Fibroblast of lung (primary cell): Measurements from ENCODE around the gene GCK. TPM values are rescaled to one million over a fixed set of nuclear protein-coding genes. Genes with fewer than 3 reads are reported as not detected.

ENCODE experiments used
- DNase-seq, 2 donors: peaks; one replicate each; pipeline versions ENCODE4 v3.0.0 to v3.0.0-alpha.2; 2010; ENCODE audit warnings: low read depth in 2 of 2
- H2AFZ ChIP-seq: 2 replicates; pipeline ENCODE4 v1.5.1; 2012; ENCODE audit warnings: low read length, control low read depth, inconsistent platforms
- H3K27ac ChIP-seq: 2 replicates; pipeline ENCODE4 v1.5.1; 2011; ENCODE audit warnings: low read length, control low read depth; ENCODE audit not compliant: insufficient read depth
- H3K27me3 ChIP-seq: 2 replicates; pipeline ENCODE4 v1.5.1; 2011; ENCODE audit warnings: mild to moderate bottlenecking, low read length; ENCODE audit not compliant: control insufficient read depth, insufficient read depth
- H3K36me3 ChIP-seq: 2 replicates; pipeline ENCODE4 v1.5.1; 2011; ENCODE audit warnings: low read length; ENCODE audit not compliant: control insufficient read depth, insufficient read depth
- H3K4me1 ChIP-seq: 2 replicates; pipeline ENCODE4 v1.5.1; 2011; ENCODE audit warnings: low read length; ENCODE audit not compliant: control insufficient read depth, insufficient read depth; ENCODE audit errors: extremely low read depth
- H3K4me2 ChIP-seq: 2 replicates; pipeline ENCODE4 v1.5.1; 2011; ENCODE audit warnings: low read length, control low read depth; ENCODE audit not compliant: insufficient read depth; ENCODE audit errors: extremely low read depth
- H3K4me3 ChIP-seq, 4 experiments: fragments of 200-600 bp in 1 of 4; sonication (generic) in 1 of 4; replicated peaks in 1 of 4; 2 replicates each; pipeline ENCODE4 v1.5.1; 2011 to 2016; ENCODE audit warnings: low read length in 4 of 4, low read depth in 3 of 4, mild to moderate bottlenecking in 3 of 4, control low read depth in 2 of 4, inconsistent platforms in 1 of 4, mixed read lengths in 1 of 4; ENCODE audit not compliant: insufficient read depth in 1 of 4; ENCODE audit errors: control extremely low read depth in 1 of 4
- H3K79me2 ChIP-seq: 2 replicates; pipeline ENCODE4 v1.5.1; 2012; ENCODE audit warnings: mild to moderate bottlenecking, low read length, inconsistent platforms; ENCODE audit not compliant: control insufficient read depth, insufficient read depth
- H3K9ac ChIP-seq: 2 replicates; pipeline ENCODE4 v1.5.1; 2011; ENCODE audit warnings: mild to moderate bottlenecking, low read length, control low read depth; ENCODE audit not compliant: insufficient read depth
- H3K9me3 ChIP-seq: 2 replicates; pipeline ENCODE4 v1.5.1; 2012; ENCODE audit warnings: low read depth, low read length; ENCODE audit not compliant: control insufficient read depth, insufficient read depth
- H4K20me1 ChIP-seq: 2 replicates; pipeline ENCODE4 v1.5.1; 2011; ENCODE audit warnings: low read length; ENCODE audit not compliant: control insufficient read depth, insufficient read depth; ENCODE audit errors: extremely low read depth
- CTCF ChIP-seq, 2 donors: IDR thresholded peaks in 1 of 2; conservative IDR thresholded peaks in 1 of 2; 1 replicate in 1 of 2; 2 replicates in 1 of 2; pipeline ENCODE4 v1.5.1; 2011 to 2012; ENCODE audit warnings: low read length in 2 of 2, control low read depth in 1 of 2, inconsistent platforms in 1 of 2, low read depth in 1 of 2, mild to moderate bottlenecking in 1 of 2
- EZH2 ChIP-seq: IDR thresholded peaks from 2 replicates; pipeline ENCODE4 v1.5.1; 2012; ENCODE audit warnings: low read length, control low read depth, mild to moderate bottlenecking; ENCODE audit errors: missing control alignments
- polyA plus RNA-seq, 2 donors: library from polyadenylated mRNA; depleted of rRNA in 1 of 2; stranded (reverse) in 1 of 2; unstranded in 1 of 2; fragments of >200 nt; gene quantifications; 2 replicates each; pipeline ENCODE4 v1.2.1, GENCODE V29; 2011 to 2012; ENCODE audit warnings: missing spikeins in 1 of 2
- total RNA-seq: library from RNA; depleted of rRNA; stranded (reverse); fragments of >200 nt; gene quantifications from 2 replicates; pipeline ENCODE4 v1.2.1, GENCODE V29; 2014

GCK gene
- total and polyA plus RNA-seq, 2 donors (not counting 1 experiment from before 2014, with no cell fraction given): 0.14 to 1.7 TPM

GRCh38 chr7:44132039-44132438 lies 57.2 kb downstream of the GCK start:
- no peak for DNase-seq
- no peak overlapping the region for H3K4me2 ChIP-seq
- H3K4me3 ChIP-seq: no peak overlapping the region
- H3K9me3 ChIP-seq: no peaks in the 10 kb centered on the region
- H4K20me1 ChIP-seq: no peaks in the 10 kb centered on the region
- no peaks in the 10 kb centered on the region for H3K4me1 ChIP-seq
- H2AFZ ChIP-seq: no peak overlapping the region
- no peak overlapping the region for H3K9ac ChIP-seq
- no peak overlapping the region for H3K27ac ChIP-seq
- TF ChIP-seq EZH2: no peak
- TF ChIP-seq CTCF (conservative IDR thresholded peaks at IDR 0.05 in 1 of 2, IDR thresholded peaks at IDR 0.05 in 1 of 2; ENCODE audit: low read depth in 1 of 2, low read length in 2 of 2): no peak
- no peaks in the 10 kb centered on the region for H3K79me2 ChIP-seq
- no peaks in the 10 kb centered on the region for H3K36me3 ChIP-seq
- H3K27me3 ChIP-seq: no peaks in the 10 kb centered on the region

GRCh38 chr7:44131173-44132029 lies 57.8 kb downstream of the GCK start:
- no peak overlapping the region for H3K9ac ChIP-seq
- no peaks in the 10 kb centered on the region for H3K4me1 ChIP-seq
- H2AFZ ChIP-seq: no peak overlapping the region
- no peaks in the 10 kb centered on the region for H3K27me3 ChIP-seq
- TF ChIP-seq CTCF (conservative IDR thresholded peaks at IDR 0.05 in 1 of 2, IDR thresholded peaks at IDR 0.05 in 1 of 2; ENCODE audit: low read depth in 1 of 2, low read length in 2 of 2) (peak; percentile 19 to 45), EZH2 (no peak)
- no peaks in the 10 kb centered on the region for H3K9me3 ChIP-seq
- H3K36me3 ChIP-seq: no peaks in the 10 kb centered on the region
- no peaks in the 10 kb centered on the region for H3K79me2 ChIP-seq
- no peaks in the 10 kb centered on the region for H4K20me1 ChIP-seq
- H3K4me3 ChIP-seq: no peak overlapping the region
- no peak overlapping the region for H3K27ac ChIP-seq
- DNase-seq: peak in 1 of 2 donors; percentile 42
- no peak overlapping the region for H3K4me2 ChIP-seq

- no peak for DNase-seq
- H2AFZ ChIP-seq: no peak overlapping the region
- no peaks in the 10 kb centered on the region for H3K27me3 ChIP-seq
- H3K9me3 ChIP-seq: no peaks in the 10 kb centered on the region
- peaks cover 2% of the 10 kb centered on the region for H3K4me1 ChIP-seq
- no peak overlapping the region for H3K9ac ChIP-seq
- H3K27ac ChIP-seq: no peak overlapping the region
- no peaks in the 10 kb centered on the region for H4K20me1 ChIP-seq
- H3K4me2 ChIP-seq: no peak overlapping the region
- no peaks in the 10 kb centered on the region for H3K36me3 ChIP-seq
- TF ChIP-seq EZH2 (no peak), CTCF (conservative IDR thresholded peaks at IDR 0.05 in 1 of 2, IDR thresholded peaks at IDR 0.05 in 1 of 2; ENCODE audit: low read depth in 1 of 2, low read length in 2 of 2) (no peak)
- no peaks in the 10 kb centered on the region for H3K79me2 ChIP-seq
- H3K4me3 ChIP-seq: no peak overlapping the region
Measured at GRCh38 chr7:44128721-44129582, 60.3 kb downstream of the GCK start.
